Measurements from ENCODE around the gene UBA5.

The UBA5 gene

GRCh38 chr3:132713977-132714727 is 54.0 kb downstream of the UBA5 start:
- no peak for DNase-seq (ENCODE audit: low read depth in 4 of 4, low spot score in 1 of 4)

DNA sequence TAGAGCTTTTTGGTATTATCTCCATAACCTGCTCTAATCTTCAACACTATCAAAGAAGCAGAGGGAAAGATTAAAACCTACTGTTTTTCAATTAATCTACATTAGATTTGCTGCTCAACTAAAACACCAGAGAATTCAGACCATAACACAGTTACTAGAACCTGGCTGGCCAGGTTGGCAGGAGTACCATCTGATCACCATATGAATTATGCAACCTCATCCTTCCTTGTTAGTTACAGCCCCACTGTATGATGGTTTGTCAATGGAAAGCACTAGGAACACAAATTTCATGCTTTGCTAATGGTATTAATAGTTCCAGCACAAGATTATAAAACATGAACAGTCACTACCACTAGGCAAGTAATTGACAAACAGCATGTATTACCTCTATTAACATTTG is 56.2 kb downstream of the UBA5 start:
- no peak for DNase-seq (ENCODE audit: low read depth in 4 of 4, low spot score in 1 of 4)

GRCh38 chr3:132720228-132720627 is 60.1 kb downstream of the UBA5 start:
- DNase-seq (ENCODE audit: low read depth in 4 of 4, low spot score in 1 of 4): no peak

DNA sequence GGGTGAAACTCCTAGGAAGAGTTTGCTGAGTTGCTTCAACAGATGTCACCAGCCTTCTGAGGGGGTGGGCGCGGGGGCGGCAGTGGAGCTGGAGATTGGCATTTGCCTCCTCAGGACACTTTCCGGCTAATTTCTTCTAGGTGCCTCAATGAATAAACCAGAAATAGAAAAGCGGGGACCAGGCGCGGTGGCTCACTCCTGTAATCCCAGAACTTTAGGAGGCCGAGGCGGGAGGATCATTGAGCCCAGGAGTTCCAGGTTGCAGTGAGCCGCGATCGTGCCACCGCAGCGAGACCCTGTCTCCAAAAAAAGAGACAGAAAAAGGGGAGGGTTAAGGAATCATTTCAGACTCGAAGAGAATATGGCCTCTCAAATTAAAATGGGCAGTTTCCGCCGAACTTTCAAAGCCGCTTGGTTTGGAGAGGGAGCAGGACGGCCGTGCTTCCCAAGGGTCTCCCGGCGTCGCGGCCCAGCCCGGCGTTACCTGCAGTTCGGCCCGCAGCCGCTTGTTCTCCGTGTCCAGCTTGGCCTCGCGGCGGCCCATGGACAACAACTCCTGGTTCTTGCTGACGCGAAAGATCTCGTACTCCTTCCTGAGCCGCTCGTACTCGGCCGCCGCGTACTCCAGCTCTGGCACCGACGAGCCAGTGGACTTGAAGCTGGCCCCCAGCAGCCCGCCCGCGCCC is 61.5 kb downstream of the UBA5 start:
- DNase-seq (ENCODE audit: low read depth in 4 of 4, low spot score in 1 of 4): peak in 1 of 4 experiments; percentile 21

DNA sequence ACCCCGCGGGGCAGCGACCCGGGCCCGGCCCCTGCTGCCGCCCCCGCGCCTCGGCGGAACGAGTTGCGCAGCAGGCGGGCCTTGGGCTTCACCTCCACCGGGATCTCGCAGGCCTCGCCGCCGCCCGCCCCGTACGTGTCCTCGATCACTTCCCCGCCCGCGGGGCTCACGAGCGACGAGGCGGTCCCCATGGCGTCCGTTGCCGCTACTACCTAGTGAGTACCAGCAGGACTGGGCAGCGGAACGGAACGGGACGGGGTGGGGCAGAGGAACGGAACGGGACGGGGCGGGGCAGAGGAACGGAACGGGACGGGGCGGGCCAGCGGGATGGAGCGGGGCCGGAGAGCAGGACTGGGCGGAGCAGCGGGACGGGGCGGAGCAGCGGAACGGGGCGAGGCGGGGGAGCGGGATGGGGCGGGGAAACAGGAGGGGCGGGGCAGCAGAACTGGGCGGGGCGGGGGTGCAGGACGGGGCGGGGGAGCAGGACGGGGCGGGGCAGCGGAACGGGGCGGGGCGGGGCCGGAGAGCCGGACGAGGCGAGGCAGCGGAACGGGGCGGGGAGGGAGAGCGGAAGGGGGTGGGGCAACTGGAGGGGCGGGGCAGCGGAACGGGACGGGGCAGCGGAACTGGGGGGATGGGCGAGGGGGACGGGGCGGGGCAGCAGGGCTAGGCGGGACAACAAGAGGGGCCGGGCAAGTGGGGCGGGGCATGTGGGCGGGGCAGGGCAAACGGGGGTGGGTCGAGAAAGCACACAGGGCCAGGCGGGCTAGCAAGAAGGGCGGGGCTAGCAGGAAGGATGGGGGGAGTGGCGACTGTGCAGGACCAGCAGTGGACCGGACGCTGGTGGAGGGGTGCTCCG is 62.3 kb downstream of the UBA5 start, which contains the start of gene NPHP3:
NPHP3 (minus strand) TSS at position 245 of the 859 bp plus-strand sequence; CDS start at position 191, 54 bp downstream.
- peak; percentile 97 to 100 (median 98) for DNase-seq (ENCODE audit: low read depth in 4 of 4, low spot score in 1 of 4)

- no peak for DNase-seq (ENCODE audit: low read depth in 4 of 4, low spot score in 1 of 4)
Observed at GRCh38 chr3:132723024-132723950, 63.2 kb downstream of the UBA5 start.

DNA sequence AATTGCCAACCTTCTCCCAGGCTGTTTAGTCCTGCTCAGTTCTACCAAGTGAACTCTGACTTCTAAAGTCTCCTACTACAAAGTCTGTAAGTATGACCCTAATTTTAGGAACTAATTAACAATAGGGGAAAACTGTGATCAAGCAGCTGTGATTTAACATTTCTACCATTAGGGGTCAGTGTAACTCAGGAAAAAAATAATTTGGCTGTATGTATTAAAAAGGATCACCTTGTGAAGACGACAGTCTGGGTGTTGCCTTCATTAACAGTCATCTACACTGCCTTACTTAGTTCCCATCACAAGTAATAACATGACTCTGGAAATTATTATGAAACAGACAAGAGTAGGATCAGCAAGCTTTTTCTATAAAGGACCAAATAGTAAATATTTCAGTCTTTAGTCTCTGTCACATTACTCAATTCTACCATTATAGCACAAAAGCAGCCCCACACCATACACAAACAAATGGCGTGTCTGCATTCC is 66.3 kb downstream of the UBA5 start:
- no peak for DNase-seq (ENCODE audit: low read depth in 4 of 4, low spot score in 1 of 4)
